GM19468 (cell line): Measurements from ENCODE around the gene USP21.
"Not testable (repeated sequence)": the region's sequence is repeated elsewhere in the genome, so short reads cannot be mapped to it uniquely, and the experiment has no call there.

ENCODE experiments used
- ATAC-seq: cut with Tn5 transposase; IDR thresholded peaks from one replicate; pipeline ENCODE4 v1.9.1; 2021; ENCODE audit warnings: mild to moderate bottlenecking, moderate library complexity, moderate number of reproducible peaks; ENCODE audit not compliant: unreplicated experiment; ENCODE audit errors: extremely low read depth

The USP21 gene, protein sequence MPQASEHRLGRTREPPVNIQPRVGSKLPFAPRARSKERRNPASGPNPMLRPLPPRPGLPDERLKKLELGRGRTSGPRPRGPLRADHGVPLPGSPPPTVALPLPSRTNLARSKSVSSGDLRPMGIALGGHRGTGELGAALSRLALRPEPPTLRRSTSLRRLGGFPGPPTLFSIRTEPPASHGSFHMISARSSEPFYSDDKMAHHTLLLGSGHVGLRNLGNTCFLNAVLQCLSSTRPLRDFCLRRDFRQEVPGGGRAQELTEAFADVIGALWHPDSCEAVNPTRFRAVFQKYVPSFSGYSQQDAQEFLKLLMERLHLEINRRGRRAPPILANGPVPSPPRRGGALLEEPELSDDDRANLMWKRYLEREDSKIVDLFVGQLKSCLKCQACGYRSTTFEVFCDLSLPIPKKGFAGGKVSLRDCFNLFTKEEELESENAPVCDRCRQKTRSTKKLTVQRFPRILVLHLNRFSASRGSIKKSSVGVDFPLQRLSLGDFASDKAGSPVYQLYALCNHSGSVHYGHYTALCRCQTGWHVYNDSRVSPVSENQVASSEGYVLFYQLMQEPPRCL

DNA sequence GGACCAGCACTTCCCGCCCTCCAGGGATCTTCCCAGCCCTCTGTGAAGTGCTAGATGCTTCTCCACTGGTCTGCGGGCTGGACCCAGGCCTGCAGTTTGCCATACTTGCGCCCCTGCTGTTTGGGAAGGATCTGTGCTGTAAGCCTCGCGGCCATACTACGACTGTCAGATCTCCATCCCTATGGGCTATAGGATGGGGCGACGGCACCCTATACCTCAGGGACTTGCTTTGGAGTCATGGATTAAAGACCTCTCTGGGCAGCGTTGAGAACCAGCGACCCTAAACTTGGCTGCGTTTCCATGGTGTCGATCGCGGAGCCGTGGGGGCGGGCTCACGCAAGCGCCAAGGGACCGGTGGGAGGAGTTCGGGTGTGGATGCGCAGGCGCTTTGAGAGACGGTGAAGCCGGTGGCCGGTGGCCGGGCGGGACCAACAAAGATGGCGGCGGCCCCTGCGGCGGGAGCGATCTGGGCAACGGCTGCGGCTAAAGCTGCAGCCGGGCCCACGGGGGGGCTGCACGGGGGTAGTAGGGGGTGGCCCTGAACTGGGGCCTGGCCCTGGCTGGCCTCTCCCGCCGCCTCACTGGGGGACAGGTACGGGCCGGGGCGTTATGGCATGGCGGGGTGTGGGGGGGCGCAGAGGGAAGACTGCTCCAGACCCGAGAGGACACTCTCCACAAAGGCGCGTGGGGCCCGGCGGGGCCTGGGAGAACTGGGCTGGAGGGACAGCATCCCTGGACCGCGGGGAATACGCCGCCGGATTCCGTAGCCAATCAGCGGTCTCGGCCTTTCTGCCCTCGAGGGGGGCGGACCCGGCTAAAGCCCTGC, at the start of gene USP21:
TSS of gene USP21 (plus strand) at position 414 of the 826 bp plus-strand sequence. CDS start 1,141 bp downstream, outside the sequence.
- ATAC-seq: peak; percentile 82

DNA sequence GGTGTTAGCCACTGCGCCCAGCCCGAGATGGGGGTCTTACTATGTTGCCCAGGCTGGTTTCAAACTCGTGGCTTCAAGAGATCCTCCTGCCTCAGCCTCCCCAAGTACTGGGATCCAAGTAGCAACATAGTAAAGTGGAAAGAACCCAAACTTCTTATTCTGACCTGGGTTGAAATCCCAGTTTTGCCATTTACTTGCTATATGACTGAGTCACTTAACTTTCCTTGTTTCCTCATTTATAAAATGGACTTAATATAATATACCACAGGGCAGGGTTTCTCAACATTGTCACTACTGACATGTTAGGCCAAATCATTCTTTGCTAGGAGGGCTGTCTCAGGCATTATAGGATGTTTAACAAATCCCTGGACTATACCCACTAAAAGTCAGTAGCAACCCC, 48.2 kb upstream of the USP21 start:
- no peak for ATAC-seq

DNA sequence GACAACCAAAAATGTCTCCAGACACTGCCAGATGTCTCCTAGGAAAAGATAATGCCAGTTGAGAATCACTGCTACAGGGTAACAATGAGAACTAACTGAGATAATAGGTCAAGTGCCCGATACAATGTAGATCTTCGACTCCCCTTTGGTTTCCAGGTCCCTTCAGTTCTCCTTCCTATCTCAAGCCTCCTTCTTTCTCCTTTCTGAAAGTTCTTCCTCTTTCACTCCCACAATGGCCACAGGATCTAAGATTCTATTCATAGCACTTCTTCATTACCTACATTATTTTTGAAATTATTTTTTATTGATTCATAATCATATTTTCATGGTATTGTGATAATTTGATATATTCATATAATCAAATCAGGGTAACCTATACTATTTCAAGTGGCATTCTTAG, 47.8 kb upstream of the USP21 start:
- no peak for ATAC-seq

DNA sequence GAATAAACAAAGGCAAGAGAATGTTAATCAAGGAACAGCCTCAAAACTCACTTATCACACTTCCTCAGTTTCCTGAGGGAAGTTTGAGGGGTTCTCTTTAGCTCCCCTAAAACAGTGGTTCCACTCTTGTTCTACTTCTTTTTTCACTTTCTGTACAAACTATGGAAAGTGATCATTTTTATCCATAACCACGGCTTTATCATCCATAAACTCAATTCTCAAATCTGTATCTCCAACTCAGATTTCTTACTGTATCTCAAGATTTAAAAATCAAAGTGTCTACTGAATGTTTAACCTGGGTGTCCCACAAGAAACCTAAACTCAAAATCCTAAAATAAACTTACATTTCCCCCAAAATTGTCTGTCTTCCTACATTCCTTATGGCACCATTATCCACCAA, 45.4 kb upstream of the USP21 start:
- no peak for ATAC-seq

DNA sequence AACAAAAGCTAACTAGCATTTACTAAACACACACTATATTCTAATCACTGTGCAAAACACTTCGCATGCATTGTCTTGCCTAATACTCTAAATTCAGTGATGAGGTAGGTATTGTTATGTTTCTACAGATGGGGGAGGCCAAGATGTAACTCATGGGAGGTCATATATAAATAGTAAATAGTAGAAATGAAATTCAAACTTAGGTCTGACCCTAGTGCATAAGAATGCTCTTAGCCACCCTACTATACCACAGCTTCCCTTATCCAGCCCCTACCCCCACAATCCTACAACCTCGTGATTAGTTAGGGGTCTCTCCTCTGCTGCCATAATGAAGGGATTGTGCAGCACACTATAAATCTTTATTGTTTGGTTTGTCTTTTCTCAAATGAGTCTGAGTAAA, 44.7 kb upstream of the USP21 start:
- no peak for ATAC-seq

DNA sequence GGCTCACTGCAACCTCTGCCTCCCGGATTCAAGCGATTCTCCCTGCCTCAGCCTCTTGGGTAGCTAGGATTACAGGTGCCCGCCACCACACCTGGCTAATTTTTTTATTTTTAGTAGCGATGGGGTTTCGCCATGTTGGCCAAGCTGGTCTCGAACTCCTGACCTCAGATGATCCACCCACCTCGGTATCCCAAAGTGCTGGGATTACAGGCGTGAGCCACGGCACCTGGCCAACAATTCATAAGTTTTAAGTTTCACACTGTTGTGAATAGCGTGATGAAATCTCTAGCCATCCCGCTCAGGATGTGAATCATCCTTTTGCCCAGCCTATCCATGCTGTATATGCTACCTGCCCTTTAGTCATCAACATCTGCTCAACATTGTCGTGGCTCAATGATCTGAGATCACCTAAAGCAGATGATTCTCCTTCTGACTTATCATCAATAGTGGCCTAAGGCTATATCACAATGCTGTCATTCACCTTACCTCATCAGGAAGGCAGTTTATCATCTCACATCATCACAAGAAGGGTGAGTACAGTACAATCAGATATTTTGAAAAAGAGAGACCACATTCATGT, 44.1 kb upstream of the USP21 start:
- ATAC-seq: no peak

DNA sequence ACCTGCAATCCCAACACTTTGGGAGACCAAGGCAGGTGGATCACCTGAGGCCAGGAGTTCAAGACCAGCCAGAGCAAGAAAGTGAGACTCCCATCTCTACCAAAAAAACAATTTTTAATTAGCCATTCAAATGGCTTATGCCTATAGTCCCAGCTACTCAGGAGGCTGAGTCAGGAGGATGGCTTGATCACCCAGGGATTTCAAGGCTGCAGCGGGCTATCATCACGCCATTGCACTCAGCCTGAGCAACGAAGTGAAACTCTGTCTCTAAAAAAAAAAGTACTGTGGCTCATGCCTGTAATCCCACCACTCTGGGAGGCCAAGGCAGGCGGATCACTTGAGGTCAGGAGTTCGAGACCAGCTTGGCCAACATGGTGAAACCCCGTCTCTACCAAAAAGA, 43.3 kb upstream of the USP21 start:
- ATAC-seq: not testable (repeated sequence)

DNA sequence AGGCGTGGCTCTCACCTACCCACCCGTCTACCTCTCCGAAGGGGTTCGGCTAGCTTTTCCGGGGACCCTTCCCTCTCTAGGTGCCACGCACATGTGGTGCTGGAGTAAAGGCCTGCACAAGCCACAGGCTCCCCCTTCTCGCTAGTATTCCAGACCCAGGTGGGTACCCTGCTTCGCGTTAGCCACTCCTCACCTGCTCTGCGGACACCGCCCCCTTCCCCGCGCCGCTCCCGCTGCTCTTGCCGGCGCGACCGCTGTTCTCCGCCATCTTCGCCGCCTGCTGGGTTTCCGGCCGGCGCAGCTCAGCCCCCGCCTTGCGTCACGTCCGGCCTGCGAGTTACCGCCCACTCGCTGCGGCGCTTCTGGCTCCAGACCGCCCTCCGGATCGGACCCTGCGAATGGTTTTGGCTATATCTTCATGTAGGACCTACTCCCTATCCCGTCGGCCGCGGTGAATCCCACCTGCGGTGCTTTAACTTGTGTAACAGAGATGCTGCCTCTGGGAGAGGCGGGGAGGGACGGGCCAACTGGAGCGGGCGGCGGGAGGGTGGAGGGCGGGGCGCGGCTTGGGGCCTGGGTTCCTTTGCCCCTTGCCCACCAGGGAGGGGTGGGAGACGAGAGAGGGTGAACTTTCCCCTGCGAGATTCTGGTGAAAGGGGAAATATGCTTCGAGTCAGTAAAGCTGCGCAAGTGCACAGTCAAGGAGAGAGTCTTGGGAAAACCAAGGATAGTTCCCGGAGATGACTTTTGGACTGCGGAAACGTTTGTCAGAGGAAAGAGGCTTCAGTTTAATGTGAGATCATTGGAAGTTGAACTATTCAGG, 41.3 kb upstream of the USP21 start, which contains the start of the genes NIT1 and PFDN2:
TSS of gene NIT1 (plus strand) at position 347 of the 823 bp plus-strand sequence. CDS start at position 419, 72 bp downstream.
TSS of gene PFDN2 (minus strand) at position 279 of the 823 bp plus-strand sequence. CDS start at position 268, 11 bp downstream.
- ATAC-seq: no peak

DNA sequence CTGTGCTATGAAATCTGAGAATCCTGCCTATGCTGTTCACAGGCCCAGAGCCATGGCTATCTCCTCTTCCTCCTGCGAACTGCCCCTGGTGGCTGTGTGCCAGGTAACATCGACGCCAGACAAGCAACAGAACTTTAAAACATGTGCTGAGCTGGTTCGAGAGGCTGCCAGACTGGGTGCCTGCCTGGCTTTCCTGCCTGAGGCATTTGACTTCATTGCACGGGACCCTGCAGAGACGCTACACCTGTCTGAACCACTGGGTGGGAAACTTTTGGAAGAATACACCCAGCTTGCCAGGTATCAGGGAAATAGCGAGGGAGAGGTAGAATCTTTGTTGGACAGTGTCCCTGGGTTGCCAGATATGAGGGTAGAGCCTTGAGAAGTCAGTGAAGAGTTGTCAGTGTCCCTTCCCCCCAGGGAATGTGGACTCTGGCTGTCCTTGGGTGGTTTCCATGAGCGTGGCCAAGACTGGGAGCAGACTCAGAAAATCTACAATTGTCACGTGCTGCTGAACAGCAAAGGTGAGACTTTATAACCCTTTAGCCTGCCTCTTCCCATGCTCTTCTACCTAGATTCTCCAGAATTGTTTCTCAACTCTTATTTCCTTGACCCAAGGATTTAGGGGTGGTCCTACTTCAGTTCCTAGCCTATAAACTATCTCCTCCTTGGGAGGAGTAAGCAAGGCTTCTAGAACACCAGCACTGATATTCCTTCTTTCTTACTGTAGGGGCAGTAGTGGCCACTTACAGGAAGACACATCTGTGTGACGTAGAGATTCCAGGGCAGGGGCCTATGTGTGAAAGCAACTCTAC, 40.0 kb upstream of the USP21 start:
- ATAC-seq: peak; percentile 22

DNA sequence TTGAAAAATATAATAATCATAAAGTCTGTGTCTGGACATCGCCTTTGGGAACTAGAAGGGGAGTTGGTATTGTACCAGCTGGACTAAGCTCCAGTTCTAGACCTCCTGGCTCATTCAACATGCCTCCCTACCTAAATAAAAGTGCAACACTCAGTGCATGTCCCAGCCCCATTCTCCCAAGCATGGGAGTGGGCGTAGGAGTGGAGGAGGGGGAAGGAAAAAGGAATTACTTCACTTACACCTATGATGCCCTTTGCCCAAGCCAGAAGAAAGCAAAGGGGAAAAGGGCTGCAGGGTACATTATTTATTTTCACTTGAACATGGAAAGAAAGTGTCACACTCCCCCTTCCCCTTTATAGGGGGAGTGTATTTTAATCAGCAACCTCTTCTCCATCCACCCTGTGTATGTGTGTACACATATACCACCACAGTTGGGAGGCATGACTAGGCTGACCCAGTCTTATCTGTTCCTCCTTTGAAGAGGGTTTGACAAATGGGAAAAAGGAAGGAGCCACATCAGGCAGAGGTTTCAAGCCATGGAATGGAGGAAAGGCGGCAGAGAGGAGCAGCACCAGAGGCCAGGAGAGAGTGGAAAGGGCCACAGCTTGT, 38.2 kb upstream of the USP21 start:
- no peak for ATAC-seq

DNA sequence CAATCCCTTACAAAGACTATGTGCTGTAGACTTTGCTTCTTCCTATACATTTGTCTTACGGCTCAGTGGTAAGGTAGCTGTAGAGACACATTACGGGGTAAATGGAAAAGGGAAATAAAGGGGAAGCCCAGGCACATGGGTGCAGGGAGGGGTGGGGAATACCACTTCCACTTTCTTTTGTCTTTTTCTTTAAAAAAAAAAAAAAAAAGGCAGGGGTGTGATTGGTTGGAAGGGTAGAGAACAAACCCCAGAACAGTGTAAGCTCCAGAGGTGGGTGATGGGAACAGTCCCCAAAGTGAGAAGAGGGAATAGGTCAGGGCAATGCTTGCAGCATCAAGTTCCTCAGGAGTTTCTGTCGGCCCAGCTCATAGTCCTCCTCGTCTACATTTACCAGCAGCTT, 37.5 kb upstream of the USP21 start:
- no peak for ATAC-seq

DNA sequence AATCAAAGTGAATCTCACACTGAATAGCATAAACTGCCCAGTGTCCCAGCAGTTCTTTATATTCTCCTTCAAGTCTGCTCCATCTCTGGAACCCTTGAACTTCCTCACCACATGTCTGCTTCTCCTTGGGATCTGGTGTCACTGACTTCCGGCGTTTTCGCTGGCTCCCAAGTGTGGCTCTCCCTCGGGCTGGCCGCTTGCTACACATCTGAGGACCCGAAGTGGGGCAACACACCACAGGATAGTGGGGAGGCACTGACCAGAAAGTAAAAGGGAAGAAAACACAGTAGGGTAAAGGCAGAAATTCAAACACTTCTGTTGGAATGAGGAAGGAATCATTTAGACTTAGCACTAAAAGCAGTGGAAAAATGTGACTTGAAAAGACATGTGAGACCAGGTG, 36.3 kb upstream of the USP21 start:
- ATAC-seq: no peak

DNA sequence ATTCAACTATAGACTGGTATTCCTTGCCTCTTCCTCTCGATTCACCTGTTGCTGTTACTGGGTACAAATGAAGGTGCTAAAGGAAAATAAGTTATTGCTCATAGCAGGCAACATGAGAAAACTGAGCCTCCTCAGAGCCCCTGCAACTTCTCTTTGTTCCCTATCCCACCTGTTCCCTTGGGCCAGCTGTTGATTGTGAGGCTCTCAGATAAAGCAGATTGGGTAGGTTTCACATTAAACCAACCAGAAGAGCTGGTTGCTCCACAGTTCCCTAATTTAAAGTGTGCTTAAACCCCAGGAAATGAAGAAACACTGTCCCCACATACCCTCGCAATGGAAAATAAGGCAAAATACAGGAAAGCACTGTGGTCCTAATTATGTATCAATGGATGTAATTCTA, 31.7 kb upstream of the USP21 start:
- ATAC-seq: no peak

DNA sequence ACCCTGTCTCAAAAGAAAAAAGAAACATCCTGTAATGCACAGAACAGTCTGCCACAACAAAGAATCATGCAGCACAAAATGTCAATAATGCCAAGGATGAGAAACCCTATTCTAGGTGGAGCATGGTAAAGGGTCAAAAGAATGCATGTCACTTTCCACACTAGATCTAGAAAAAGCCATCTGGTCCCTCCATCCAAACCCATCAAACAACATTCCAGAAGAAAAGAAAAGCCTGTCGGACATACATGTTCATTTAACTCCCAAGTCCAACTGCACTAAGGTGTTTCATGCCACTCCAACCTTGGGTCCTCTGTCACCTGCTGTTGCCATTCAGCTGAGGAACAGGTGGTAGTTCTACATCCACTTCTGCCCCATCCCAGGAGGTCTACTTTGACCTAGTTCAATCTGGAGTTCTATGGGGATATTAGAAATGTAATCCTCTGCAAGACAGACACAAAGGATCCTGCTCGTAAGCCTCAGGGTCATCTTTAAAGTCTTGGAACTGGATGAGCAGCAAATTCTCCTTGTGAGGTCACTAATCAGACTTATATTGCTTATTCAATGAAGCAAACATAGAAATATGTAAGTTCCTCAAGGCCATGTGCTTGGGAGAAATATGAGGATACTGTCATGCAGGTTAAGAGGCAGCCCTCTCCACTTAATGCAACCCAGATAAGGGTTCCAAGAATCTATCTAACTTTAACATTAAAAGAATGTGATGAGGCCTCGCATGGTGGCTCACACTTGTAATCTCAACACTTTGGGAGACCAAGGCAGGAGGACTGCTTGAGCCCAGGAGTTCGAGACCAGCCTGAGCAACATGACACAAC, 30.5 kb upstream of the USP21 start:
- no peak for ATAC-seq

DNA sequence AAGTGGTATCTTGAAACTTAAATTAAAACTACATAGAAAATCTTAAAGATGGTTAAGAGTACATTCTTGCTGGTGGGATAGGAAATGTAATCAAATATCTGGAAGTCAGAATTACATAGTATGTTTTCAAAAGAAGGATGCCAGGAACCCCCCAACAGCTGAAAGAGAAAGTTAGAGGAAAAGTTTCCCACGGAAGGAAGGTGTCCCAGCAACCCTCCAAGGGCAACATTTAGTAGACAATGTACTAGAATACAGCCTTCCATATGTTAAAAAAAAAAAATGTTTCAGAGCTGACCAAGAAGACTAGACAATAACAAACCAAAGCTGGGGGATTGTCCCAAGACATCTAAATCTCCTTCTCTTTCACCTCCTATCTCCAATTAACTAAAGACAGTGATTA, 29.0 kb upstream of the USP21 start:
- ATAC-seq: no peak

DNA sequence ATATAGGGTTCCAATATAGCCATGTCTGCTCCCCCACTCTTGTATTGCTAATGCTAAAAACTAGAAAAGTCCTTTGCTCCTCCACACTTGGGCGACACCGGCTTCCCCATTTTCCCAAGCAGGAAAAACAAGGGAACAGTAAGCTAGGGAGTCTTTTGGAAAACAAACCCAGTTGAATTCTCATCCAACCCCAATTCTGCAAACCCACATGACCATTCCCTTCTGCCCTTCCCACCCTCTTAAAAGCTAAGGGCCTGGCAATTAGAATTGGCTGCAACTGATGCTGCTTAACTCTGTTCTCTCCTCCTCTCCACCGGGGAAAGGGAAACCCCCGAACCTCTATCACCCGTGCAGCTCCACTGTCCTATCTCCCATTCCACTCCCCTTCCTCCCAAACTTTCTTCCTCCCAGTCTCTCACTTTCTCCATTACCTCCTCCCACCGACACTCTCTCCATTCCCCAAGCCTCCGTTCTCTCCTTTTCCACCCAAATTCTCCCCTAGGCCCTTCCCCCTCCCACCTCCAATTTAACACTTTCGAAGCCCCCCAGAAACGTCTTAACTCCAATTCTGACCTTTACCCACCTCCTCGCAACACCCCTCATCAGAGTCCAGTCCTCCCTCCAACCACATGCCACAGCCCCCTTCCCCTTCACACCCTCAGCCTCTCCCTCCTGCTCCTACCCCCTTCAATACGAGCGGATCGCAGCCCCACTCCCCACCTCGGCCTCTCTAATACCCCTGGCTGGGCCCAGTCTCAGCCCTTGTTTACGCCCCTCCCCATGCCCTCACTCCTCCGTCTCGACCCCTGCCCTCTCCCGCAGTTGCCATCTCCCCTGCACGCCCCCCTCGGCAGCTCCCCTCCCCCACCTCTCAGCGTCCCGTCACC, 27.5 kb upstream of the USP21 start:
- ATAC-seq: no peak
